HepG2 (cell line): ENCODE data around the gene TLE7. TPM values are rescaled to one million over a fixed set of nuclear protein-coding genes. Genes with fewer than 3 reads are reported as not detected.

ENCODE experiments used
- ATAC-seq: fragments of 200-7000 bp; cut with Tn5 transposase; 3 replicates; pipeline ENCODE4 v1.9.1; 2020; ENCODE audit warnings: mild to moderate bottlenecking, moderate library complexity
- BruUV-seq: library from RNA; stranded (reverse); fragments of 400-500 nt; replicated peaks from 2 replicates; lab custom pipeline; 2021; lab: Mats Ljungman, UMichigan
- CTCF ChIA-PET: fragments of 300-600 bp; formaldehyde crosslinking; extraction: SDS; loops from one replicate; lab custom pipeline; 2021; ENCODE audit warnings: low total read pairs, inconsistent platforms, low intra/inter-chr PET ratio; lab: Yijun Ruan, JAX
- POLR2A ChIA-PET: fragments of 350-600 bp; sonication (Branson Sonifier 250); formaldehyde crosslinking; loops from one replicate; lab custom pipeline; 2020; ENCODE audit warnings: antibody characterized with exemption, inconsistent platforms; lab: Yijun Ruan, JAX
- DNase-seq: peaks from one replicate; pipeline ENCODE4 v3.0.0-alpha.2; 2015; ENCODE audit warnings: low spot score
- FAIRE-seq: peaks from 3 replicates; lab custom pipeline; 2011; peaks lifted over from hg19 to GRCh38; lab: Jason Lieb, UNC
- H2AFZ ChIP-seq: one replicate; pipeline ENCODE4 v1.6.1; 2011; ENCODE audit warnings: low read length, inconsistent platforms
- H3K27ac ChIP-seq: fragments of 300-600 bp; 3 replicates; pipeline ENCODE4 v1.8.0; 2011; ENCODE audit warnings: mixed run types, mild to moderate bottlenecking, mixed read lengths, low read length, inconsistent platforms; ENCODE audit not compliant: insufficient read depth; ENCODE audit errors: extremely low read length
- H3K27me3 ChIP-seq, 2 experiments: fragments of 200-600 bp in 1 of 2; 2 replicates in 1 of 2; 3 replicates in 1 of 2; pipeline versions ENCODE4 v1.6.0 to v1.8.0; 2011; ENCODE audit warnings: low read length in 2 of 2, mild to moderate bottlenecking in 2 of 2, moderate library complexity in 2 of 2, inconsistent platforms in 1 of 2; ENCODE audit not compliant: insufficient read depth in 2 of 2, control insufficient read depth in 1 of 2
- H3K36me3 ChIP-seq, 2 experiments: fragments of 200-600 bp in 1 of 2; replicated peaks in 1 of 2; 2 replicates in 1 of 2; 3 replicates in 1 of 2; pipeline versions ENCODE4 v1.5.1 to v1.8.0; 2011; ENCODE audit warnings: low read length in 2 of 2, inconsistent platforms in 1 of 2; ENCODE audit not compliant: insufficient read depth in 2 of 2, control insufficient read depth in 1 of 2
- H3K4me1 ChIP-seq: 2 replicates; pipeline ENCODE4 v1.5.1; 2012; ENCODE audit warnings: low read length, inconsistent platforms; ENCODE audit not compliant: insufficient read depth
- H3K4me2 ChIP-seq: 2 replicates; pipeline ENCODE4 v1.6.0; 2011; ENCODE audit warnings: low read depth, low read length, inconsistent platforms
- H3K4me3 ChIP-seq, 3 experiments: fragments of 200-600 bp in 1 of 3; sonication (generic), shearing (Covaris generic) in 1 of 3; replicated peaks in 1 of 3; 2 replicates each; pipeline ENCODE4 v1.5.1; 2011 to 2016; ENCODE audit warnings: low read length in 3 of 3, inconsistent platforms in 2 of 3, low read depth in 2 of 3, mild to moderate bottlenecking in 2 of 3, control low read depth in 1 of 3, mixed read lengths in 1 of 3; ENCODE audit not compliant: insufficient read depth in 1 of 3
- H3K79me2 ChIP-seq: one replicate; pipeline ENCODE4 v1.6.1; 2011; ENCODE audit warnings: low read length, inconsistent platforms; ENCODE audit not compliant: insufficient read depth
- H3K9ac ChIP-seq: 2 replicates; pipeline ENCODE4 v1.6.0; 2011; ENCODE audit warnings: mild to moderate bottlenecking, low read depth, low read length, inconsistent platforms; ENCODE audit not compliant: insufficient read depth
- H3K9me3 ChIP-seq: 2 replicates; pipeline ENCODE4 v1.5.1; 2012; ENCODE audit warnings: mild to moderate bottlenecking, low read length
- H4K20me1 ChIP-seq: 2 replicates; pipeline ENCODE4 v1.6.0; 2011; ENCODE audit warnings: inconsistent platforms, mild to moderate bottlenecking, low read length, moderate library complexity; ENCODE audit not compliant: insufficient read depth
- GABPB1 ChIP-seq: IDR thresholded peaks from 2 replicates; pipeline ENCODE4 v1.6.1; 2016; ENCODE audit warnings: mild to moderate bottlenecking, missing genetic modification reagents, moderate library complexity, missing compliant biosample characterization
- HNRNPLL ChIP-seq: fragments of 200-400 bp; formaldehyde crosslinking; IDR thresholded peaks from 2 replicates; pipeline ENCODE4 v1.6.1; 2017; ENCODE audit warnings: mild to moderate bottlenecking, low read depth, low read length; ENCODE audit not compliant: poor library complexity, severe bottlenecking
- KLF15 ChIP-seq: sonication (generic); formaldehyde crosslinking; IDR thresholded peaks from 2 replicates; pipeline ENCODE4 v1.8.1; 2023; ENCODE audit warnings: borderline replicate concordance, mild to moderate bottlenecking, inconsistent platforms, missing genetic modification reagents, mixed read lengths
- MATR3 ChIP-seq: sonication (generic); formaldehyde crosslinking; IDR thresholded peaks from 2 replicates; pipeline ENCODE4 v1.4.0; 2020; ENCODE audit warnings: missing genetic modification reagents
- NFIB ChIP-seq: sonication (generic); formaldehyde crosslinking; IDR thresholded peaks from 2 replicates; pipeline ENCODE4 v1.9.0; 2021; ENCODE audit warnings: missing genetic modification reagents, mild to moderate bottlenecking, borderline replicate concordance
- SALL1 ChIP-seq: sonication (generic); formaldehyde crosslinking; IDR thresholded peaks from 2 replicates; pipeline ENCODE4 v1.8.0; 2022; ENCODE audit warnings: mild to moderate bottlenecking, missing genetic modification reagents
- ZFP62 ChIP-seq: sonication (generic); formaldehyde crosslinking; IDR thresholded peaks from 2 replicates; pipeline ENCODE4 v1.4.0; 2020; ENCODE audit warnings: missing genetic modification reagents
- ZFX ChIP-seq: sonication (generic); formaldehyde crosslinking; IDR thresholded peaks from 2 replicates; pipeline ENCODE4 v1.4.0; 2020; ENCODE audit warnings: mild to moderate bottlenecking, low read depth, missing genetic modification reagents, moderate library complexity
- ZNF10 ChIP-seq: sonication (generic); formaldehyde crosslinking; IDR thresholded peaks from 2 replicates; pipeline ENCODE4 v1.4.0; 2020; ENCODE audit warnings: mild to moderate bottlenecking, low read depth, missing genetic modification reagents, borderline replicate concordance
- ZNF687 ChIP-seq: sonication (generic); formaldehyde crosslinking; IDR thresholded peaks from 2 replicates; pipeline ENCODE4 v1.5.1; 2020; ENCODE audit warnings: mild to moderate bottlenecking, missing genetic modification reagents, moderate library complexity
- WGBS: methylation state at CpG from one replicate; pipeline ENCODE4 v1.1.6; 2017; ENCODE audit warnings: low lambda C conversion rate; 5-methylcytosine and 5-hydroxymethylcytosine counted together
- in situ Hi-C: cut with HindIII; loops from 2 replicates; pipeline ENCODE4 v1.10.0; 2017; ENCODE audit warnings: low pct_unique_long_range_greater_than_20kb; ENCODE audit not compliant: extremely low pct_ligation_motif_present
- intact Hi-C: fragments of 100-400 bp; cut with micrococcal nuclease; formaldehyde crosslinking; loops from one replicate; pipeline ENCODE4 v1.10.0; 2022; ENCODE audit not compliant: unreplicated experiment
- polyA plus RNA-seq, 8 experiments: library from polyadenylated mRNA; depleted of rRNA in 3 of 8; stranded (reverse) in 7 of 8; unstranded in 1 of 8; fragments of >200 nt; fragmentation: Illumina TruSeq in 4 of 8; extraction: Trizol in 4 of 8; gene quantifications; 2 replicates each; pipeline versions ENCODE4 v1.2.1 to v1.2.3, GENCODE V29; 2011 to 2016; ENCODE audit warnings: low read depth in 4 of 8, missing spikeins in 1 of 8, mixed read lengths in 1 of 8; ENCODE audit not compliant: insufficient read depth in 1 of 8
- total RNA-seq, 5 experiments: library from RNA; depleted of rRNA; stranded (reverse); fragments of >200 nt; fragmentation: Illumina TruSeq; extraction: Trizol; gene quantifications; 2 replicates each; pipeline ENCODE4 v1.2.3, GENCODE V29; 2016; ENCODE audit warnings: low read depth in 1 of 5
- TF ChIP-seq, protein P1 (sequence below): sonication (generic); formaldehyde crosslinking; IDR thresholded peaks from 2 replicates; pipeline ENCODE4 v1.4.0; 2020; ENCODE audit warnings: missing genetic modification reagents
- TF ChIP-seq, protein P2 (sequence below): sonication (generic); formaldehyde crosslinking; IDR thresholded peaks from 2 replicates; pipeline ENCODE4 v1.5.1; 2020; ENCODE audit warnings: missing genetic modification reagents, mild to moderate bottlenecking, borderline replicate concordance

Gene TLE7
- total and polyA plus RNA-seq, 2 of the 13 experiments (the other 11 are each of a cell fraction or from before 2014, with no cell fraction given), result not detected

GRCh38 chr16:71489122-71489521 is 47.3 kb upstream of the TLE7 start, which contains the start of gene ZNF19:
Gene ZNF19, minus strand, starts transcription at chr16:71489324. Its CDS starts 7,210 bp downstream, at chr16:71482114.
- H3K27me3 ChIP-seq, result peaks cover 0 to 4% of the 10 kb centered on the region in 2 experiments; a peak in 2 of 5 replicates
- H4K20me1 ChIP-seq, result no peaks in the 10 kb centered on the region
- intact Hi-C loops (no loop called here), in situ Hi-C loops (loop anchor here (10.0 kb wide), 1 partner anchor 116 kb away; no protein-coding TSS in a partner anchor)
- H3K4me3 ChIP-seq, result no peak within 1 kb of the TSS
- peaks cover 6% of the 10 kb centered on the region; the same call in 1 of the 2 replicates for H3K4me1 ChIP-seq
- WGBS, result 59% methylated on average over 22 of the region's 22 CpGs
- ATAC-seq, result peak; percentile 10; the same call in 1 of the 3 replicates
- no peak within 1 kb of the TSS for H3K9ac ChIP-seq
- ChIA-PET POLR2A (interaction anchor here (1.3 kb wide), 1 partner anchor 28 kb away, joined by 3 read pairs; no protein-coding TSS in a partner anchor), CTCF (no interaction called here)
- no peak within 1 kb of the TSS for H3K4me2 ChIP-seq
- no peaks in the 10 kb centered on the region for H3K36me3 ChIP-seq
- DNase-seq, result no peak
- BruUV-seq, result no TSS peak
- H3K27ac ChIP-seq, result no peak within 1 kb of the TSS
- H2AFZ ChIP-seq, result no peak within 1 kb of the TSS
- H3K9me3 ChIP-seq, result no peaks in the 10 kb centered on the region
- H3K79me2 ChIP-seq, result no peaks in the 10 kb centered on the region
- FAIRE-seq, result no peak
- TF ChIP-seq ZNF10 (CRISPR knock-in tag), result no peak
- peak; percentile 63 for TF ChIP-seq GABPB1
- TF ChIP-seq ZFX (CRISPR knock-in tag), result peak; percentile 21; the same call in 1 of the 2 replicates
- no peak for TF ChIP-seq ZFP62 (CRISPR knock-in tag)
- TF ChIP-seq NFIB (CRISPR knock-in tag), result no peak
- TF ChIP-seq, protein P1, sequence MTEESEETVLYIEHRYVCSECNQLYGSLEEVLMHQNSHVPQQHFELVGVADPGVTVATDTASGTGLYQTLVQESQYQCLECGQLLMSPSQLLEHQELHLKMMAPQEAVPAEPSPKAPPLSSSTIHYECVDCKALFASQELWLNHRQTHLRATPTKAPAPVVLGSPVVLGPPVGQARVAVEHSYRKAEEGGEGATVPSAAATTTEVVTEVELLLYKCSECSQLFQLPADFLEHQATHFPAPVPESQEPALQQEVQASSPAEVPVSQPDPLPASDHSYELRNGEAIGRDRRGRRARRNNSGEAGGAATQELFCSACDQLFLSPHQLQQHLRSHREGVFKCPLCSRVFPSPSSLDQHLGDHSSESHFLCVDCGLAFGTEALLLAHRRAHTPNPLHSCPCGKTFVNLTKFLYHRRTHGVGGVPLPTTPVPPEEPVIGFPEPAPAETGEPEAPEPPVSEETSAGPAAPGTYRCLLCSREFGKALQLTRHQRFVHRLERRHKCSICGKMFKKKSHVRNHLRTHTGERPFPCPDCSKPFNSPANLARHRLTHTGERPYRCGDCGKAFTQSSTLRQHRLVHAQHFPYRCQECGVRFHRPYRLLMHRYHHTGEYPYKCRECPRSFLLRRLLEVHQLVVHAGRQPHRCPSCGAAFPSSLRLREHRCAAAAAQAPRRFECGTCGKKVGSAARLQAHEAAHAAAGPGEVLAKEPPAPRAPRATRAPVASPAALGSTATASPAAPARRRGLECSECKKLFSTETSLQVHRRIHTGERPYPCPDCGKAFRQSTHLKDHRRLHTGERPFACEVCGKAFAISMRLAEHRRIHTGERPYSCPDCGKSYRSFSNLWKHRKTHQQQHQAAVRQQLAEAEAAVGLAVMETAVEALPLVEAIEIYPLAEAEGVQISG (CRISPR knock-in tag), result peak; percentile 59; the same call in 1 of the 2 replicates
- TF ChIP-seq HNRNPLL, result peak; percentile 16
- no peak for TF ChIP-seq KLF15 (CRISPR knock-in tag)
- TF ChIP-seq MATR3, result no peak
- TF ChIP-seq ZNF687, result peak; percentile 25; the same call in 1 of the 2 replicates
- TF ChIP-seq SALL1 (CRISPR knock-in tag), result peak; percentile 18; the same call in 1 of the 2 replicates
- TF ChIP-seq, protein P2, sequence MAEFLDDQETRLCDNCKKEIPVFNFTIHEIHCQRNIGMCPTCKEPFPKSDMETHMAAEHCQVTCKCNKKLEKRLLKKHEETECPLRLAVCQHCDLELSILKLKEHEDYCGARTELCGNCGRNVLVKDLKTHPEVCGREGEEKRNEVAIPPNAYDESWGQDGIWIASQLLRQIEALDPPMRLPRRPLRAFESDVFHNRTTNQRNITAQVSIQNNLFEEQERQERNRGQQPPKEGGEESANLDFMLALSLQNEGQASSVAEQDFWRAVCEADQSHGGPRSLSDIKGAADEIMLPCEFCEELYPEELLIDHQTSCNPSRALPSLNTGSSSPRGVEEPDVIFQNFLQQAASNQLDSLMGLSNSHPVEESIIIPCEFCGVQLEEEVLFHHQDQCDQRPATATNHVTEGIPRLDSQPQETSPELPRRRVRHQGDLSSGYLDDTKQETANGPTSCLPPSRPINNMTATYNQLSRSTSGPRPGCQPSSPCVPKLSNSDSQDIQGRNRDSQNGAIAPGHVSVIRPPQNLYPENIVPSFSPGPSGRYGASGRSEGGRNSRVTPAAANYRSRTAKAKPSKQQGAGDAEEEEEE (CRISPR knock-in tag), result no peak
